HAP-1 (cell line): Measurements from ENCODE around the gene ZC2HC1C.

Experiments
- DNase-seq, 2 experiments: peaks; one replicate each; pipeline ENCODE4 v3.0.0-alpha.2; 2016 to 2020; ENCODE audit warnings: low spot score in 2 of 2
- H3K27me3 ChIP-seq: fragments of 250-450 bp; sonication (Bioruptor Pico); 2 replicates; pipeline ENCODE4 v1.5.1; 2020; ENCODE audit warnings: low read depth, mild to moderate bottlenecking, moderate library complexity
- H3K36me3 ChIP-seq: fragments of 250-450 bp; sonication (Bioruptor Pico); replicated peaks from 2 replicates; pipeline ENCODE4 v1.5.1; 2020; ENCODE audit warnings: mild to moderate bottlenecking
- H3K4me1 ChIP-seq: fragments of 250-450 bp; sonication (Bioruptor Pico); 2 replicates; pipeline ENCODE4 v1.5.1; 2020; ENCODE audit warnings: mild to moderate bottlenecking
- H3K4me3 ChIP-seq: fragments of 250-450 bp; sonication (Bioruptor Pico); 2 replicates; pipeline ENCODE4 v1.5.1; 2020; ENCODE audit warnings: mild to moderate bottlenecking, moderate library complexity
- H3K9me3 ChIP-seq: fragments of 250-450 bp; sonication (Bioruptor Pico); 2 replicates; pipeline ENCODE4 v1.5.1; 2020; ENCODE audit warnings: mild to moderate bottlenecking, moderate library complexity
- in situ Hi-C: fragments of 300-500 bp; cut with MboI; formaldehyde crosslinking; loops from 3 replicates; pipeline ENCODE4 v1.14.3; 2020; ENCODE audit warnings: low sequenced_read_pairs, inconsistent platforms, mixed read lengths

ZC2HC1C gene

GRCh38 chr14:75046899-75047298 lies 22.5 kb upstream of the ZC2HC1C start:
- no peaks in the 10 kb centered on the region for H3K9me3 ChIP-seq
- no peak for DNase-seq
- no peak overlapping the region for H3K4me3 ChIP-seq
- no peaks in the 10 kb centered on the region for H3K4me1 ChIP-seq
- no peaks in the 10 kb centered on the region for H3K36me3 ChIP-seq
- peaks cover 10% of the 10 kb centered on the region for H3K27me3 ChIP-seq
- in situ Hi-C loops = no loop called here

GRCh38 chr14:75047506-75047905 lies 21.9 kb upstream of the ZC2HC1C start:
- peaks cover 10% of the 10 kb centered on the region for H3K27me3 ChIP-seq
- H3K4me1 ChIP-seq = no peaks in the 10 kb centered on the region
- no peak for DNase-seq
- H3K4me3 ChIP-seq = no peak overlapping the region
- no peaks in the 10 kb centered on the region for H3K36me3 ChIP-seq
- no peaks in the 10 kb centered on the region for H3K9me3 ChIP-seq
- in situ Hi-C loops = no loop called here

GRCh38 chr14:75048101-75048500 lies 21.3 kb upstream of the ZC2HC1C start:
- no peaks in the 10 kb centered on the region for H3K9me3 ChIP-seq
- DNase-seq = no peak
- in situ Hi-C loops = no loop called here

GRCh38 chr14:75049136-75049535 lies 20.3 kb upstream of the ZC2HC1C start:
- no peak for DNase-seq
- in situ Hi-C loops = no loop called here
- no peaks in the 10 kb centered on the region for H3K9me3 ChIP-seq
- peaks cover 10% of the 10 kb centered on the region for H3K27me3 ChIP-seq
- no peaks in the 10 kb centered on the region for H3K4me1 ChIP-seq
- no peaks in the 10 kb centered on the region; the same call in 1 of the 2 replicates for H3K36me3 ChIP-seq
- no peak overlapping the region for H3K4me3 ChIP-seq

More at GRCh38 chr14:75048101-75048500, 21.3 kb upstream of the ZC2HC1C start:
- no peak overlapping the region for H3K4me3 ChIP-seq
- no peaks in the 10 kb centered on the region for H3K36me3 ChIP-seq
- H3K27me3 ChIP-seq = peaks cover 10% of the 10 kb centered on the region
- H3K4me1 ChIP-seq = no peaks in the 10 kb centered on the region

GRCh38 chr14:75049731-75050201 lies 19.7 kb upstream of the ZC2HC1C start:
- Histone ChIP-seq H3K36me3 (no peaks in the 10 kb centered on the region; the same call in 1 of the 2 replicates), H3K27me3 (peaks cover 10% of the 10 kb centered on the region), H3K9me3 (no peaks in the 10 kb centered on the region), H3K4me3 (no peak overlapping the region), H3K4me1 (no peaks in the 10 kb centered on the region)
- in situ Hi-C loops = no loop called here
- DNase-seq = no peak

- H3K4me3 ChIP-seq = no peak within 1 kb of the TSS
- DNase-seq = no peak
- H3K27me3 ChIP-seq = peaks cover 10% of the 10 kb centered on the region
- no peaks in the 10 kb centered on the region for H3K4me1 ChIP-seq
- H3K36me3 ChIP-seq = no peaks in the 10 kb centered on the region; the same call in 1 of the 2 replicates
- in situ Hi-C loops = no loop called here
- no peaks in the 10 kb centered on the region for H3K9me3 ChIP-seq
Measured at GRCh38 chr14:75050852-75051555, 18.4 kb upstream of the ZC2HC1C start, which contains the start of gene MLH3. MLH3 (minus strand) TSS chr14:75051467; CDS start chr14:75049655, 1,812 bp downstream.

- Histone ChIP-seq H3K4me3 (no peak overlapping the region), H3K27me3 (peaks cover 10% of the 10 kb centered on the region), H3K36me3 (no peaks in the 10 kb centered on the region; the same call in 1 of the 2 replicates), H3K4me1 (no peaks in the 10 kb centered on the region), H3K9me3 (no peaks in the 10 kb centered on the region)
- in situ Hi-C loops = no loop called here
- DNase-seq = no peak
Measured at GRCh38 chr14:75051556-75051899, 17.9 kb upstream of the ZC2HC1C start.

GRCh38 chr14:75053396-75054291 lies 15.8 kb upstream of the ZC2HC1C start:
- Histone ChIP-seq H3K27me3 (no peaks in the 10 kb centered on the region), H3K4me1 (no peaks in the 10 kb centered on the region; the same call in 1 of the 2 replicates), H3K9me3 (no peaks in the 10 kb centered on the region), H3K36me3 (no peaks in the 10 kb centered on the region; the same call in 1 of the 2 replicates), H3K4me3 (no peak overlapping the region)
- no peak for DNase-seq
- in situ Hi-C loops = no loop called here

GRCh38 chr14:75054421-75054820 lies 15.0 kb upstream of the ZC2HC1C start:
- no peaks in the 10 kb centered on the region for H3K9me3 ChIP-seq
- no peaks in the 10 kb centered on the region; the same call in 1 of the 2 replicates for H3K4me1 ChIP-seq
- no peak for DNase-seq
- H3K36me3 ChIP-seq = no peaks in the 10 kb centered on the region; the same call in 1 of the 2 replicates
- in situ Hi-C loops = no loop called here
- no peaks in the 10 kb centered on the region for H3K27me3 ChIP-seq
- H3K4me3 ChIP-seq = no peak overlapping the region

GRCh38 chr14:75059642-75060041 lies 9.8 kb upstream of the ZC2HC1C start:
- Histone ChIP-seq H3K27me3 (no peaks in the 10 kb centered on the region), H3K9me3 (no peaks in the 10 kb centered on the region), H3K4me1 (peaks cover 4% of the 10 kb centered on the region), H3K36me3 (peaks cover 14% of the 10 kb centered on the region), H3K4me3 (no peak overlapping the region)
- in situ Hi-C loops = no loop called here
- DNase-seq = no peak

GRCh38 chr14:75060420-75060819 lies 9.0 kb upstream of the ZC2HC1C start:
- H3K4me1 ChIP-seq = peaks cover 4% of the 10 kb centered on the region
- in situ Hi-C loops = no loop called here
- no peaks in the 10 kb centered on the region for H3K27me3 ChIP-seq

GRCh38 chr14:75063013-75063412 lies 6.4 kb upstream of the ZC2HC1C start:
- peak overlapping the region; percentile 81 for H3K4me3 ChIP-seq
- in situ Hi-C loops = no loop called here

More at GRCh38 chr14:75060420-75060819, 9.0 kb upstream of the ZC2HC1C start:
- Histone ChIP-seq H3K9me3 (no peaks in the 10 kb centered on the region), H3K4me3 (no peak overlapping the region), H3K36me3 (peaks cover 14% of the 10 kb centered on the region)
- DNase-seq = no peak

GRCh38 chr14:75063491-75064204 lies 5.8 kb upstream of the ZC2HC1C start, which contains the start of gene ACYP1:
ACYP1 (minus strand) TSS chr14:75064024; CDS start chr14:75063553, 471 bp downstream.
- H3K27me3 ChIP-seq = no peaks in the 10 kb centered on the region
- in situ Hi-C loops = no loop called here
- peak; percentile 86 to 95 for DNase-seq
- peaks cover 14% of the 10 kb centered on the region for H3K36me3 ChIP-seq
- H3K4me3 ChIP-seq = peak within 1 kb of the TSS; percentile 81
- no peaks in the 10 kb centered on the region for H3K9me3 ChIP-seq
- peaks cover 4% of the 10 kb centered on the region for H3K4me1 ChIP-seq

More at GRCh38 chr14:75063013-75063412, 6.4 kb upstream of the ZC2HC1C start:
- Histone ChIP-seq H3K4me1 (peaks cover 4% of the 10 kb centered on the region), H3K9me3 (no peaks in the 10 kb centered on the region), H3K36me3 (peaks cover 14% of the 10 kb centered on the region), H3K27me3 (no peaks in the 10 kb centered on the region)
- no peak for DNase-seq
